NCI-H128 (cell line): ENCODE data around the gene PDE6C.

Experiments used
- DNase-seq: peaks from one replicate; lab custom pipeline; 2025; ENCODE audit not compliant: unreplicated experiment; lab: John Stamatoyannopoulos, UW

Gene PDE6C

GRCh38 chr10:93593749-93594148 lies 18.6 kb upstream of the PDE6C start:
- no peak for DNase-seq

- no peak for DNase-seq
Observed at GRCh38 chr10:93594518-93594917, 17.8 kb upstream of the PDE6C start.

GRCh38 chr10:93595378-93596161 lies 16.8 kb upstream of the PDE6C start:
- no peak for DNase-seq

GRCh38 chr10:93596539-93596938 lies 15.8 kb upstream of the PDE6C start:
- no peak for DNase-seq

- DNase-seq: no peak
Observed at GRCh38 chr10:93597075-93597599, 15.2 kb upstream of the PDE6C start.

- DNase-seq: no peak
Observed at GRCh38 chr10:93598157-93598556, 14.2 kb upstream of the PDE6C start.

GRCh38 chr10:93599335-93599734 lies 13.0 kb upstream of the PDE6C start:
- no peak for DNase-seq

- DNase-seq: no peak
Observed at GRCh38 chr10:93599778-93600177, 12.6 kb upstream of the PDE6C start.

- no peak for DNase-seq
Observed at GRCh38 chr10:93600446-93601145, 11.7 kb upstream of the PDE6C start.

- DNase-seq: no peak
Observed at GRCh38 chr10:93601146-93601773, 11.1 kb upstream of the PDE6C start, which contains the start of gene RBP4. Gene RBP4, minus strand, starts transcription at chr10:93601235. Its CDS starts 207 bp downstream, at chr10:93601028.

GRCh38 chr10:93601774-93602162 lies 10.6 kb upstream of the PDE6C start:
- DNase-seq: no peak

GRCh38 chr10:93603023-93603422 lies 9.3 kb upstream of the PDE6C start:
- no peak for DNase-seq

- DNase-seq: no peak
Observed at GRCh38 chr10:93604146-93604545, 8.2 kb upstream of the PDE6C start.

- DNase-seq: no peak
Observed at GRCh38 chr10:93608421-93608820, 3.9 kb upstream of the PDE6C start.

GRCh38 chr10:93613126-93613525 lies 789 bp downstream of the PDE6C start:
- no peak for DNase-seq

GRCh38 chr10:93614101-93614825 lies 1.9 kb downstream of the PDE6C start:
- no peak for DNase-seq

- no peak for DNase-seq
Observed at GRCh38 chr10:93615576-93616235, 3.4 kb downstream of the PDE6C start.

- no peak for DNase-seq
Observed at GRCh38 chr10:93620925-93621324, 8.6 kb downstream of the PDE6C start.

GRCh38 chr10:93622942-93623341 lies 10.6 kb downstream of the PDE6C start:
- no peak for DNase-seq

GRCh38 chr10:93628858-93629257 lies 16.5 kb downstream of the PDE6C start:
- DNase-seq: no peak
